ENCODE data around the gene KERA.

Gene KERA

DNA sequence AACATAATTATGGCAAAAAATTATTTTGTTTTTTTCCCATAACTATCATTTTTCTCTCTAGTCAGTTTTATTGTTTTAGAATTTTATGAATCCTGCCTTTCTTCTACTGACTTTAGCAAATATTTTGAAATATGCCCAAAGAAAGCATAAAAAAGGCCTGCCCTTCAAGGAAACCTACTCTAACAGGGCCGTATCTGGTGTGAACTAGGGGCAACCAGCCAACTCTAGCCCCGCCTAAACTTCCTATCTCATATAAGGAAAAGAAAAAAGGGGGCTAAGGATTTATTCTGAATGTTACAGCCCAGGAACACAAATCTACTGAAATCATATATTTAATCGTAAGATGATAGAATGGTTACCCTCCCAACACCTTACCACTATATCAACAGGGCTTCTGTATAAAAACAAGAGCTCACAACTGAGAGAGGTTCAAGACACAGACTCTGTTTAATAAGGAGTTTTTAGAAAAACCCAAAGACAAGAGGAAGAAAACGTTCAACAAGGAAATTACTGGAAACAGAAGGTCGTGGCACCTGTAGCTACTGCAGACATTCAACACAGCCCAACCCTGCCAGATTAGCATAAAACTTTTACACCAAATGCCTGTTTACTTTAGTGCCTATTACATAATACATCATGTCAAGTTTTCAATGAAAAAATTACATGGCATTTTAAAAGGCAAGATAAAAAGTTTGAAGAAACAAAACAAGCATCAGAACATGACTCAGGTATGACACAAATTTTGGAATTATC is 40.1 kb downstream of the KERA start:
- DNase-seq (ENCODE audit: low read depth in 2 of 2, low spot score in 1 of 2) = no peak

- no peak for DNase-seq (ENCODE audit: low read depth in 2 of 2, low spot score in 1 of 2)
These were observed 40.8 kb downstream of the KERA start for GRCh38 chr12:91017043-91017442.

DNA sequence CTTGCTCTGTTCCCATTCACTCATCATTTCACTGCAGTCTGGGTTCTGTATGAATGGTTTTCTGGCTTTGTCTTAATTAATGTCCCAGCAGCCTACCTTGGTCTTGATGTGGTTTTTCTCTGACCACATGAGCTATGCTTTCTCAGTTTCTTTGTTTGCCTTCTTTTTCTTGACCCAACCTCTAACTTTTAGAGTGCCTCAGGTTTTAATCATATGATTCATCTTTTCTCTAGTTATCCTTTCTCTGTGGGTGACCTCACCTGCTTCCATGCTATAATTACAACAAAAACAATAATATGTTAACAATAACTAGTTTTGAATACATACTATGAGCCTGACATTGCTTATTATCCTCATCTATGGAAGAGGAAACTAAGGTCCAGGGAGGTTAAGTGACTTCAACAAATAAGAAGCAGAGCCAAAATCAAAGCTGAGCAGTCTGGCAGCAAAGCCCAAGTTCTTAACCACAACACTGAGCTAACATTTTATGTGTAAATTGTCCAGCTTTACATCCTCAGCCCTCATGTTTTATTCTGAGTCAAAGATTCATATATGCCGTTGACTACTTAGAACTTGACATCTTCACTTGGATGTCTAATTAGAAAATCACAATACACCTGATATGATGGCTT is 48.4 kb downstream of the KERA start:
- no peak for DNase-seq (ENCODE audit: low read depth in 2 of 2, low spot score in 1 of 2)

- no peak for DNase-seq (ENCODE audit: low read depth in 2 of 2, low spot score in 1 of 2)
These were observed 50.1 kb downstream of the KERA start for GRCh38 chr12:91007531-91008290.

DNA sequence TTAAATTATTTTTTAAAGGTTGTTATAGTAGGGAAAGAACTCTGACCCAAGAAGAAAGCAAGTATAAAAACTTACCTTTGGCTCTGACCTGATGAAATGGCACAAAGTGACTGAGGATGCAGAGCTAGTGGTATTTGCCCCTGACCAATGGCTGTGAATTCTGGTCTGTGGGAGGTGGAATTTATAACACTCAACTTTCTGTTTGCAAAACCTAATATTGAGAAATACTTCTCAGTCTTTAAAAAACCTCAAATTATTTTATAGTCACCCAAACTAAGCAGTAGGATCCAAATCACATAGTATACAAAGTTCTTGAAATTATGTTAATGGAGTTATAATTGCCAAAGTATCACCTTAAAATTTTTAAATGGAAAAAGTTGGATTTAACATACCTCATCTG is 53.0 kb downstream of the KERA start, which contains the start of gene EPYC:
TSS of gene EPYC (minus strand) at position 101 of the 400 bp plus-strand sequence. CDS start 2,407 bp downstream, outside the sequence.
- DNase-seq (ENCODE audit: low read depth in 2 of 2, low spot score in 1 of 2) = no peak

- DNase-seq (ENCODE audit: low read depth in 2 of 2, low spot score in 1 of 2) = no peak
These were observed 54.1 kb downstream of the KERA start for GRCh38 chr12:91003737-91004136.

- no peak for DNase-seq (ENCODE audit: low read depth in 2 of 2, low spot score in 1 of 2)
These were observed 56.5 kb downstream of the KERA start for GRCh38 chr12:91001306-91001705.
